ENCODE results near the gene RAP1GAP. TPM values are rescaled to one million over a fixed set of nuclear protein-coding genes. Genes with fewer than 3 reads are reported as not detected.

Gene RAP1GAP
- total and polyA plus RNA-seq, 8 donors = 21.1 to 117 (median 59.2) TPM

- Histone ChIP-seq H3K9me3 (no peaks in the 10 kb centered on the region), H3K27me3 (no peaks in the 10 kb centered on the region), H3K36me3 (peaks cover 22 to 100% (median 97%) of the 10 kb centered on the region in 4 donors), H3K27ac (no peak overlapping the region), H3K4me1 (no peaks in the 10 kb centered on the region), H3K4me3 (no peak overlapping the region)
- TF ChIP-seq POLR2A (IDR thresholded peaks at IDR 0.05) (no peak), POLR2AphosphoS5 (IDR thresholded peaks at IDR 0.05) (no peak), EP300 (IDR thresholded peaks at IDR 0.05) (no peak)
- intact Hi-C loops (cut with DNase I; ENCODE audit: low total_unique reads) = no loop called here
- WGBS, 5 donors = 92 to 98% (median 97%) methylated on average over 4 of the region's 4 CpGs
- DNase-seq = no peak
These were observed 17.0 kb upstream of the RAP1GAP start for GRCh38 chr1:21685946-21686678.

DNA sequence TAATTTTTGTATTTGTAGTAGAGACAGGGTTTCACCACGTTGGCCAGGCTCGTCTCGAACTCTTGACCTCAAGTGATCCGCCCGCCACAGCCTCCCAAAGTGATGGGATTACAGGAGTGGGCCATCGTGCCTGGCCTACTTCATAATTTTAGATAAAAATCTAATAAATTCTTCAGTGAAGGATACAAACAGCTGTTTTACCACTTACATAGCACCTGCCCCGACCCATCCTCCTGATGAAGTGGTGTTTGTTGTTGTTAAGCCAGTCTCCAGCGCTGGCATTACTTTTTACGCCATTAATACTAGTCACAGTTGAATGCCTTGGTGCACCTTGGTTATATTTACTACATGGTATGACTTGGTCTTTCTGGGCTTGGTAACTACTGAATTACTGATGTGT is 12.3 kb upstream of the RAP1GAP start:
- intact Hi-C loops (cut with DNase I; ENCODE audit: low total_unique reads) = no loop called here
- no peak for DNase-seq
- no peak overlapping the region for H3K27ac ChIP-seq
- H3K27me3 ChIP-seq = no peaks in the 10 kb centered on the region
- WGBS, 5 donors = 86 to 91% (median 89%) methylated on average over 9 of the region's 9 CpGs
- peaks cover 19 to 98% (median 93%) of the 10 kb centered on the region in 4 donors for H3K36me3 ChIP-seq
- TF ChIP-seq, protein P1, sequence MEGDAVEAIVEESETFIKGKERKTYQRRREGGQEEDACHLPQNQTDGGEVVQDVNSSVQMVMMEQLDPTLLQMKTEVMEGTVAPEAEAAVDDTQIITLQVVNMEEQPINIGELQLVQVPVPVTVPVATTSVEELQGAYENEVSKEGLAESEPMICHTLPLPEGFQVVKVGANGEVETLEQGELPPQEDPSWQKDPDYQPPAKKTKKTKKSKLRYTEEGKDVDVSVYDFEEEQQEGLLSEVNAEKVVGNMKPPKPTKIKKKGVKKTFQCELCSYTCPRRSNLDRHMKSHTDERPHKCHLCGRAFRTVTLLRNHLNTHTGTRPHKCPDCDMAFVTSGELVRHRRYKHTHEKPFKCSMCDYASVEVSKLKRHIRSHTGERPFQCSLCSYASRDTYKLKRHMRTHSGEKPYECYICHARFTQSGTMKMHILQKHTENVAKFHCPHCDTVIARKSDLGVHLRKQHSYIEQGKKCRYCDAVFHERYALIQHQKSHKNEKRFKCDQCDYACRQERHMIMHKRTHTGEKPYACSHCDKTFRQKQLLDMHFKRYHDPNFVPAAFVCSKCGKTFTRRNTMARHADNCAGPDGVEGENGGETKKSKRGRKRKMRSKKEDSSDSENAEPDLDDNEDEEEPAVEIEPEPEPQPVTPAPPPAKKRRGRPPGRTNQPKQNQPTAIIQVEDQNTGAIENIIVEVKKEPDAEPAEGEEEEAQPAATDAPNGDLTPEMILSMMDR (IDR thresholded peaks at IDR 0.05) = no peak
- TF ChIP-seq EP300 (IDR thresholded peaks at IDR 0.05) (no peak), POLR2AphosphoS5 (IDR thresholded peaks at IDR 0.05) (no peak), POLR2A (IDR thresholded peaks at IDR 0.05) (no peak)
- no peaks in the 10 kb centered on the region for H3K4me1 ChIP-seq
- no peak overlapping the region for H3K4me3 ChIP-seq
- H3K9me3 ChIP-seq = no peaks in the 10 kb centered on the region

- no peak for DNase-seq
- H3K4me3 ChIP-seq = no peak overlapping the region
These were observed 11.8 kb upstream of the RAP1GAP start for GRCh38 chr1:21680918-21681317.

DNA sequence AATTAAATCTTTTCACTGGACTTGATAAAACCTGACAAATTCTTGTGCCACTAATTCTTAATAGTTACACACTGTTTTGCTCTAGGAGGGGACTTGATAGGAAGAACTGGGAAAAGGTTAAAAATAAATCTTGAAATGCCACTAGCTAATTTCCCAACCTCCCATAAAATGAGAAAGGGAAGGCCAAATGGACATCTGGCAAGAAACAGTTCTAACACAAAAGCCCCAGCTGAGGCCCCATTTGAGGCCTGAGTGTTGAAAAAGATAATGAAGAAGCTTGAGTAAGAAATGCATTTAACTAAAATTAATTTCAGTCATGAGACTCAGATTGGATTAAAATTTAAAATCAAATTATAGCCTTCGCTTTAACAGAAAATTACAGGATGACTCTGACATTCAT is 11.2 kb upstream of the RAP1GAP start:
- peaks cover 19 to 88% (median 82%) of the 10 kb centered on the region in 4 donors for H3K36me3 ChIP-seq
- DNase-seq = no peak

More at GRCh38 chr1:21680918-21681317, 11.8 kb upstream of the RAP1GAP start:
- Histone ChIP-seq H3K4me1 (no peaks in the 10 kb centered on the region), H3K9me3 (no peaks in the 10 kb centered on the region), H3K27ac (no peak overlapping the region), H3K27me3 (no peaks in the 10 kb centered on the region), H3K36me3 (peaks cover 19 to 93% (median 88%) of the 10 kb centered on the region in 4 donors)
- 64 to 74% (median 66%) methylated on average over 3 of the region's 3 CpGs for WGBS, 5 donors
- TF ChIP-seq EP300 (IDR thresholded peaks at IDR 0.05) (no peak), POLR2A (IDR thresholded peaks at IDR 0.05) (no peak)
- intact Hi-C loops (cut with DNase I; ENCODE audit: low total_unique reads) = no loop called here

GRCh38 chr1:21677168-21677567 is 8.0 kb upstream of the RAP1GAP start:
- TF ChIP-seq, protein P1 (IDR thresholded peaks at IDR 0.05) = no peak
- no peak for TF ChIP-seq POLR2AphosphoS5 (IDR thresholded peaks at IDR 0.05)
- no peak for TF ChIP-seq EP300 (IDR thresholded peaks at IDR 0.05)
- no peak for TF ChIP-seq POLR2A (IDR thresholded peaks at IDR 0.05)
- Histone ChIP-seq H3K9me3 (no peaks in the 10 kb centered on the region), H3K4me1 (peaks cover 17 to 20% (median 18%) of the 10 kb centered on the region in 4 donors), H3K4me3 (no peak overlapping the region), H3K27ac (no peak overlapping the region), H3K36me3 (peaks cover 19 to 56% (median 53%) of the 10 kb centered on the region in 4 donors), H3K27me3 (no peaks in the 10 kb centered on the region)
- intact Hi-C loops (cut with DNase I; ENCODE audit: low total_unique reads) = no loop called here
- DNase-seq = no peak
- WGBS, 5 donors = 85 to 94% (median 91%) methylated on average over 3 to 6 of the region's 6 CpGs

More for the DNA sequence above, 11.2 kb upstream of the RAP1GAP start:
- H3K4me3 ChIP-seq = no peak overlapping the region
- no peaks in the 10 kb centered on the region for H3K9me3 ChIP-seq
- H3K27ac ChIP-seq = no peak overlapping the region
- intact Hi-C loops (cut with DNase I; ENCODE audit: low total_unique reads) = no loop called here
- TF ChIP-seq, protein P1 (IDR thresholded peaks at IDR 0.05) = no peak
- TF ChIP-seq POLR2AphosphoS5 (IDR thresholded peaks at IDR 0.05) = no peak
- TF ChIP-seq EP300 (IDR thresholded peaks at IDR 0.05) = no peak
- no peak for TF ChIP-seq POLR2A (IDR thresholded peaks at IDR 0.05)
- no peaks in the 10 kb centered on the region for H3K4me1 ChIP-seq
- H3K27me3 ChIP-seq = no peaks in the 10 kb centered on the region
- WGBS, 5 donors = 93 to 100% (median 95%) methylated on average over 1 of the region's 1 CpG

Data from stomach (tissue), 9 donors.